Stimulated activated CD4-positive, alpha-beta T cell treated with anti-CD3 and anti-CD28 coated beads, Interleukin-12 subunit alpha, Interleukin-12 subunit beta, amount 100 ng/mL, for 24 hours (primary cell): ENCODE results near the gene KRT79.
A peak's percentile ranks its signal among the peaks of the same experiment; 100 is the strongest.
"Not testable (repeated sequence)": the region's sequence is repeated elsewhere in the genome, so short reads cannot be mapped to it uniquely, and the experiment has no call there.

Experiments used
- DNase-seq, 2 experiments: peaks; one replicate each; pipeline ENCODE4 v3.0.0-alpha.2; 2020; ENCODE audit warnings: low read depth in 2 of 2

KRT79 gene

DNA sequence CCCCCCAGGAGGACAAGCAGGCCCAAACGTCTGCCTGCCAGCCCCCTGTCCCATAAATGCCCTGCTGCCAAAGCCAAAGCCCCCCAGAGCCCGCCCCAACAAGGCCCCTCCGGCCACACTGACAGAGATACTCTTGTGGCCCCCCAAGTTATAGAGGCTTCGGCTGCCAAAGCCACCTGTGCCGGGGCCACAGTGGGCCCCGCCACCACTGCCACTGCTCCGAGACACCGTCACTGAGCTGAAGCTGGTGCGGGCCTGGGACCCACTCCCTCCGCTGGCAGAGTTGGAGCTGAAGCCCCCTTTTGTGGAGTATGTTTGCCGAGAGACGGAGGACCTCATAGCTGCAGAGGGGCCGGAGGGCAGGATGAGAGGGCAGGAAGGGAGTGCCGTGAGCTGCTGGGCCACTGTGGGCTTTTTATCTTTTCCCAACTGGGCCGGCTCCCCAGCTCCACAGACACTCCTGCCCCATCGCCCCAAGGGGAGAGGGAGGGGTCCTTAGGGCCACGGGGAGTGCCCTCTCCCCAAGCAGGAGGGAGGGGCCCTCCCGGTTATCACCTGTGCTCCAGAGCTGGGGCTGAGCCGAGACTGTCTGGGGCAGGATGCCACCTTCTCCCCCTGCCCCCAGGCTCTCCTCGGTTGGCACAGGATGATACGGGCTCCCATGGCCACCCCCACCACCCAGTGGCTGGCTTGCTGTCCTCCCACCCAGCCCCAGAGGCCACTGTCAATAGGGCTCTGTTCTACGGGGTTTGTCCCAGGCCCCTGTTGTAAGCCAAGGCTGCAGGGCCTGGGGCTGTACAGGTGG is at the start of gene KRT79:
KRT79 (minus strand) TSS at position 390 of the 805 bp plus-strand sequence; CDS start at position 339, 51 bp downstream.
- DNase-seq, result no peak

DNA sequence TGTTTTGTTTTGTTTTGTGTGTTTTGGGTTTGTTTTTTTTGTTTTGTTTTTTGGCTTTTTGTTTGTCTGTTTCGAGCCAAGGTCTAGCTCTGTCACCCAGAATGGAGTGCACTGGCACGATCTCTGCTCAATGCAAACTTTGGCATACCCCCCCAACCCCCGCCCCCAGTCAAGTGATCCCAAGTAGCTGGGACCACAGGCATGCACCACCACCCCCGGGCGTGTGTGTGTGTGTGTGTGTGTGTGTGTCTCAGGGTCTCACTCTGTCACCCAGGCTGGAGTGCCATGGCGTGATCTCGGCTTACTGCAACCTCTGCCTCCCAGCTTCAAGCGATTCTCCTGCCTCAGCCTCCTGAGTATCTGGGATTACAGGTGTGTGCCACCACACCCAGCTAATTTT is 46.4 kb upstream of the KRT79 start:
- DNase-seq, result not testable (repeated sequence)

DNA sequence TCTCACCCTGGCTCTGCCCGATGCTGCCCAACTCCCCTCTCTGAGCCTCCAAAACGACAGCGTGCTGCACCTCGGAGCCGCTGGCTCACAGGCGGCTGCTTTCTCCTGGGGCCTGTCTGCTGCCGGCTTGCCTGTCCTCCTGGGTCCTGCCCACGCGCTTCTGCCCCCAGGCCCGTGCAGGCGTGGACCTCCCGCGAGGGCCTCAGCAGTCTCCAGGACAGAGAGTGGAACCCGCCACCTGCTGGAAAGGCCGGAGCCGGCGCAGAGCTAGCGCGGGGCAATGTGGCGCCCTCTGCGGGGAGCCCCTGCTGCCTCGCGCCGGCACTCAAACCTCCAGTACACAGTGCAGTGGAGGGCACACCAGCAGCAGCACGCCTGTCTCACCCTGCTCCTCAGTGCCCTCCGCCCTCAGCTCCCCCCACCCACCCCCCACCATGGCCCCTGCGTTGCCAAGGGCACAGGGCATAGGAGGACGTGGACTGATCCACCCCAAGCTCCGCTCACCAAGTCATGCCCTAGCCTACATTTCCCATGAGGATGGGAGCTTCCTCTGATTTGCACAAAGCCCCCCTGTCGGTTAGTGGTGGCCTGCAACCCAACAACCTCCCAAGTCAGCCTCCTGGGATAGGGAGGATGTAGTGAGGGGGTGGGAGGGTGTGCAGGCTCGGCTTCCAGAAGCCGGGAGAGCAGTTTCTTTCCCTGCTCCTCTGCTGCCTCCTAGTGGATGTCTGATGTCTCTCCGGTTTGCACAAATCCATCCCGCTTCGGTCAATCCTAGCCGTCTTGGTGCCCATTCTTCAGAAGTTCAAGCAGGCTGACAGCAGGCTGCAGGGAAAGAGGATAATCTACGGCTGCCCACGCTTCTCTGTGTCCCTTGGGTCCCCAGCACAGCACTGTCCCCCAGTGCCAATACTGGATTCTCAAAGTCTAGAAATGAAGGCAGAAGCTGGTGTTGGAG is 45.6 kb upstream of the KRT79 start:
- peak; percentile 57 to 63 for DNase-seq

DNA sequence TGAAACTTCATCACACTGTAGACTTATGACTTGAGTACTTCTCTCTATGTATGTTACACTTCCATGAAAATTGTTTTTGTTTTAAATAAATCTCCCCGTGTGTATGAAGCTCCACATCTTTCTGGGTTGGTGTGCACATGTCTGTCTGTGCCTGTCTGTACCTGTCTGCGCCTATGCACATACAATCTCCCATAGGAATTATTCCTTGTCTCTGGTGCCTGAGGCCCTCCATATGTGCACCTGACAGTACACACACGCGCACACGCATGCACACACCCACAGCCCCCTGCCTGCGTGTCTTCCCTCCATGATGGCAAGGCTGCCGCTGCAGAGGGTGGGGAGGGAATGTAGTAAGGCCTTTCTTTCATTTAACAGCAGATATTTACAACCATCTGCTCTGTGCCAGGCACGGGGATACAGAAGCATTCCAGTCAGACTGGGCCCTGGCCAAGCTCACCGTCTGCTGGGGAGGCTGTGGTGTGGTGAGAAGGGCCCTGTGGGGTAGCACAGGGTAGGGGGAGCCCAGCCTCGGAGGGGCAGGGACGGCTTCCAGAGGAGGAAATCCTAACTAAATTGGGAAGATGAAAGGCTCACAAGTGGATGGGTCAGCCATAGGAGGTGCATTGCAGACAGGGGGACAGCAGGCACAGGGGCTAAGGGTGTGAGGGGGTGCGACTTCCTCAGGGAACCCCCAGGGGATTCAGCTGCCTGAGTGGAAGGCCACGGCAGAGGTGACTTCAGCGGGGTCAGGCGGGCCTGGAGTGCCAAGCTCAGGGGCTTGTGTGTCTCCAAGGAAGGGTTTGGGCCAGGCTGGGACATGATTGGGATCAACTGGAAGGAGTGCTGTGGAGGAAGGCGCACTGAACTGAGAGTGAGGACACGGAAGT is 44.6 kb upstream of the KRT79 start:
- DNase-seq, result no peak

DNA sequence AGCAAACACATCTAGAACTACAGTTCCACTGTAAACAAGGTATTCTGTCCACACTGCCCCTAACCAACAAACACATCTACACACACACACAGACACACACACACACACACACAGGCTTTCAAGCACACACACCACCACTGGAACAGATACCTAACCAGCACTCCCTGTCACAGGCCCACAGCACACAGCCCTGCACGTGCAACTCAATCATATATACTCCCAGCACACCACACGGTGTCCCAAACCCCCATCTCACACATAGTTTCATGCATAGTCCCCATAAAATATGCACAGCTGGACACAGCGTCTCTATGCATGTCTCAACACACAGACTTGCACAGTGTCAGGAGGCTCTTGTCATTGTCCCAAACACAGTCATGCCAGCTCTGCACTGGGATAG is 43.1 kb upstream of the KRT79 start:
- no peak for DNase-seq

DNA sequence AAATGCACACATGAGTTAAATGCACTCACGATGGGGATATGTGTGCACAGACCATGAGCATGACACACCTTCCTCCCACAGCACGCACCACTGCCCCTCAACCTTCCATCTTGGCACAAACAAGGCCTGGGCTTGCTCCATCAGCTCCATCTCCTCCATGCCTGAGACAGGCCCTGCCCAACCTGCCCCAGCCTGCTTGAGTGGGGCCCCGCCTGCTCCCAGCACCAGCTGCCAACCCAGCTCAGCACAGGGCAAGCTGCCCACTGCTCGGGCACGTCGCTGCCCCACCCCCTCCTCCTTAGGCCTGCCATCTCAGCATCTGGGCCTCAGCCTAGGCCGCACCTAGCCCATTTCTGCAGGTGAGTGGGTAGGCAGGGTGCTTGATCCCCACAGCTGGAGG is 42.3 kb upstream of the KRT79 start:
- DNase-seq, result no peak

DNA sequence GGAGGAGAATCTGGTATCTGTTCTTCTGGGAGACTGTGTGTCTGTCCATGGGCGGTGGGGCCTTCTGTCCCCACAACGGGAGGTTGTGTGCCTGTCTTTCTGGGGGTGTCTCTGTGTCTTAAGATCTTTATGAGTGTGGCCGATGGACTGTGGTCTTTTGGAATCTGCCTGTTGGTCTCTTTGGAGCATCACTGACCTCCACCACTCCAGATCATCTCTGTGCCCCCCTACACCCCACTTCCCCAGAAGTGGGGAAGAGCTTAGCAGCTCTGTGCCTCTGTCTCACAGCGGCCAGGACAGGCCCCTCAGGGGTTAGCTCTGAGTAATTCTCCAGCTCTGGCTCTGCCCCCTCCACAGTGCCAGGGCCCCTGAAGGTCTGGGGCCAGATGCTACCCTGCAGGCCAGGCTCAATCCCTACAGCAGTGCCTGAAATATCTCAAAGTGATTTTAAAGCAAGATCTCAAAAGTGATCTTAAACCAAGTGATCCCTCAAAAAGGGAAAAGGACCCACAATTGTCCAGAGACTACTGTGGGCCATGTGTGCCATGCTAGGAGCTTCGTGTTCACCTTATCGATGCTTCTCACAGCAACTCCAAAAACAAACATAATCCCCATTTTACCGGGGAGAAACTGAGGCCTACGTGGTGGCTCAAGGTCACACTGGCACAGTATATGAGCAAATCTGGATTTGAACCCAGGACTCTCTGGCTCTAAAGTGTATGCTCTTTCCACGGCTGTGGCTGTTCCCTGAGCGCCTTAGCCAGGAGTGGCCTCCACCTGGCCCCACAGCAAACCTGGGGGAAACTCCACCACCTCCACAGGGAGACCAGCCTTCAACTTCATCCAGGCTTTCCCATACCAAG is 40.7 kb upstream of the KRT79 start:
- no peak for DNase-seq

DNA sequence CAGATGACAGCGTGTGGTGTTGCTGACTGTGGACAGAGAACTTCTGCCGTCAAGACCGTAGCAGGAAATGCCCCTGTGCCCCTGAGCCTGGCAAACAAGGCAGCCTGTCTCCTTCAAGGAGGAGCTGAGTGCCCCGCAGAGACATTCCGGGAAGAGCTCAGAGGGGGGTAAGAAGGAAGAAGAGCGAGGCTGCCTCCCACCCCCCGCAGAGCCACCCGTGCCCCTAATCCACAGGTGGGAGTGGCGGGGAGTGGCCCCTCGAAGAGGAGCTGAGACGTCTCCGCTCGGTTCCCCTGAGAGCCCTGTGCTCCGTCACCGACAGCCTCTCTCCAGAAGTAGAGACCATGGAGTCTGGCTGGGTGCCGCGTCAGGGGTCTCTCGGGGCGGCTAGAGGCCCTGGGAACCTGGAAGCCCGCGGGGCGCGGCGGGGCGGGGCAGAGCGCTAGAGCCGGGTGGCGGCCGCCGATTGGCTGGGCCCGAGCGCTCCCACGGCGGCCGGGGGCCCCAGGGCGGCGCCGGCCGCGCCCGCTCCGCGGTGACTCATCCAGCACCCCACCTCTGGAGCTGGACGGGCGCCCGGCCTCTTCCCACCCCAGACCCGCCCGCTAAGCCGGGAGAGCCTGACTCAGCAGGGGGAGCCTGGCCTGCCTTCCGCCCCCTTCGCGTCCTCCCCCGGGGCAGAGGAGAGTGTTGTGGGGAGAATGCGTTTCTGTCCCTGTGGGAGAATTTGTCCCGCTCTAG is 39.9 kb upstream of the KRT79 start:
- DNase-seq, result peak in 1 of 2 experiments; percentile 44

DNA sequence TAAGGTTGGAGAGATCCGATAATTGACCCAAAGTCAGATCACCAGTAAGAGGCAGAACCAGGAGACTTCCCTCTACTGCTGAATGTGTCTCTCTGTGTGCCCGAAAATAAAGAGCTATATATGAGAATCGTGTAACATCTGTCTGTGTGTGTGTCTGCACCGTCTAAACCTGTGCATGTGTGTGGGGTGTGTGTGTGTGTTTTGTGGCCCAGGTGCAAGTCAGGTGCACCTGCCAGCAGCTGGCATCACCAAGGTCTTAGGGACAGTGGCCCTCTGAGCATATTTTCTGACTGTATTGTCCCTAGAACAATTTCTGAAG is 39.4 kb upstream of the KRT79 start:
- DNase-seq, result no peak

DNA sequence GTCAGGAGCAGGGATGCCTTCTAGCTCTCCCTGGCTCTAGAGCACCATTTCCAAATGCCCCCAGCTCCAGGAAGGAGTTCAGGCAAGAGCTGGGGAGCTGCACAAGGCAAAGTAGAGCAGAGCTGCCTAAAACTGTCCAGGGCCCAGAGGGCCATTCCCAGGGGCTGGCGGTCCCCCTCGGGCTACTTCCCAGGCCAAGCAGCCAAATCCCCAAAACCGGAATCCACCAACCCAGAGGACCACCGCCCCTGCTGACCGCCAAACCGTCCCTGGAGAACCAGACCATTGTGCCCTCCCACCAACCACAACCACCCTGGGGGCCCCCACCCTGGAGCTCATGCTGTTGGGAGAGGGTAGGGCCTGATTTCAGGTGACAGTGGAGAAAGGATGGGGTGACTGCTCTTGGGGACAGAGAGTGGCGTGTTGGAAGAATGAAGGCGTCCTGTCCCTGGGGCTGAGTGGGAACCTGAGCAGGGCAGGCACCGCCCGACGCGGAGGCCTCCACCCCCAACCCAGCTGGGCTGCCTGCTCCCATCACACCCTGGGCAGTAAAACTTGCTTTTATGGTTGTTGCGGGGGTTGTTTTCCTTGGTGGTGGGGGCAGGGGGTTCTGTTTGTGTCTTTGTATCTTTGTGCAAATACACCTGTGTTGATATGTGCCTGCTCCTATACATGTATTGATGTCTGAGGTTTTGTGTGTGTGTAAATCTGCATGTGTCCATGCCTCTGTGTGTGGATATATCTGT is 38.7 kb upstream of the KRT79 start:
- no peak for DNase-seq

DNA sequence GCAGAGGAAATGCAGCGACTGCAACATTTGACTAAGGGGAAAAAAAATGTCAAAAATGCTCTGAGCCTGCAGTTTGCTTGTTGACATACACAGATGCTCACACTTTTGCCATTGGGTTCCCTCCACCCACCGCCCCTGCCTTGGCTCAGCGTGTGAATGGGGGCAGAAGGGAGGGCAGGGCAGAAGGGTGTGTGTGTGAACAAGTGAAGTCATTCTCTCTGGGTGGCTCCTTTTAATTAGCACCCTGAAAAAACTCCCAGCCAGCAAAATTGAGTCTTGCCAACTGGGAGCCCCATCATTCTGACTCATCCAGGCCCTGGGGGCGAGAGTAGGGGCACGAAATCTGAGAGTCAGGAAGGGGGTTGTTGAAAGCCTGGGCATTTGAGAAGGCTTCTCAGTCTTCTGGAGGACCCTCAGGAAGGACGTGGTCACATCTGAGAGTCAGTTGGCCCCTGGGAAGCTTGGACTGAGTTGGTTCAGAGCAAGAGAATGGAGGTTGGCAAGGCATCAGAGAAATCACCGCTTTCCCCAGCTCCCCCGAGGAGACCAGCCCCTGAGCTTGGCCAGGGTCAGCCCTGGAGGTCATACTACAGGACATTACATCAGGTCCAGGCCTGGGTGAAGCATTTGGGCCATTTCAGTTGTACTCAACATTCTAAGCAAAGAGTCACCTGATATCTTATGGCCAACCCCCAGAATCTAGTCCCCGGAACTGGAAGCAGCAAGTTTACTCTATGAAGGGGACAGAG is 37.4 kb upstream of the KRT79 start:
- no peak for DNase-seq

DNA sequence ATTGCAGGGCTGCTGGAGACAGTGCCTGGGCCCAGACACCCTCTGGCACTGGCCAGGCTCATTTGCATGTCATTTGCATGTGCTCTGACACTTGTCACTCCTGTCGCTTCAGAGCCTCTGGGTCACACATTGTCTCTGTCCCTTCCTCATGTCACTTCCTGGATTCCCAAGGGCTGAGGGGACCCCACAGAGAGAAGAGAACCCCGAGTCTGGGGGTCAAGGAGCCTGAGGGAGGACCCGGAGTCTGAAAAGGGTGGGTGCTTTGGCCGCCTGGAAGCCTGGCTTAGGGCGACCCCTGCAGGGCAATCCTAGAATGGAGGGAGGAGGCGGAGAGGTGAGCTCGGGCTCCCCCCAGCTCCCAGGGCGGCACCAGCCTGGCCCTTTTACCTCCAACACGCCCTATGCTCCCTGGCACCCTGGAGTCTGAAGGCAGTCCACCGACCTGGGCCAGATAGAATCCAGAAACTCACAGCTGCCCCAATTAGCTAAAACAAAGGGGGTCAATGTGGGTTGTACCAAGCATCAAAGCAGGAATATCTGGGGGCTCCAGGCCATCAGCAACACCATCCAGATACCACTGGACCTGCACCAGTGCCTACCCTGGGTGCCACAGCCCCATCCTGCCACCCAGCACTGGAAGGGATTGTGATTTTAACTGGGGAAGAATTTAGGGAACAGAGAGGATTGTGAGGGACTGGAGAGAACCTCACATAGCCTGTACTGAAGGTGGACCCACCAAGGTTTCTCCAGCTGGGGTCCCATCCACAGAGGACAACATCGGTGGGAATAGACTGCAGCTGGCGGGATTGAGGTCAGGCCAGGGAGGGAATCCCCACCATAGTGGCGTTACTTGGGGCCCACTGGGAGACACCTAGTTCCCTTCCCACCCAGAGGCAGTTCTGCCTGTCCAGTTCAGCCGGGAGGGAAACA is 36.5 kb upstream of the KRT79 start:
- peak; percentile 55 to 81 for DNase-seq

DNA sequence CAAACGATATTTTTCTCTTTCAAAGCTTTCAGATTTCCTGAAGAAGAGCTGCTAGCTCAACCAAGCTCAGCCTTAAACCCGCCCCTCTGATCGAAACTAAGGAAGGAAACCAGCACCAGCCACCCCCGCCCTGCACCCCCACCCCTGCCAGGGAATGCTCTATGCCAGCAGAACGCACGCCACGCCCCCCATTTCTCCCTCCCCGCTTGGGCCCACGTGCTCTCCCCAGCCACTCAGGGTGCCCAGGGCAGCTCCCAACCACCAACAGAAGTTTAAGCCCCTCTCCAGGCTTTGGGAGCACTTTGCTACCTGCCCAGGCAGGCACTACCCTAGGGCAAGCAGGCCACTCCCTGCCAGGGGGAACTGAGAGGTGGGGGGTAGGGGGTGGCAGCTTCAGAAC is 33.5 kb upstream of the KRT79 start:
- DNase-seq, result peak in 1 of 2 experiments; percentile 35

DNA sequence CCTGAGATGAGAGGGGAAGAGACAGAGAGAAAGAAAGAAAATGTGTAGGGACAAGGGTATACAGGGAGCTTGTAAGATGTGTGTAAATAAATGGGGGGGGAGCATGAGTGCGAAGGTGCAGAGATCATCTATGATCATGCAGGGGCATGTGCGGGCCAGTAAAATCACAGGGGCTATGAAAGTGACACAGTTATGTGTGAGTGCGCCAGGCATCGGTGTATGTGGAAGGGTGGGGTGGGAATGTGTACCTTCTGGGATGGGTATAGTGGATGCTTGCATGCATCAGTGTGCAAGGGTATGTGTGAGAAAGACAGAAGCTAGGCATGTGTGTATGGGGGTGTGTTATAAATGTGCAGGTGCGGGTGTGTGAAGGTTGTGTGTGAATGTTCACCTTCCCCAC is 33.0 kb upstream of the KRT79 start:
- no peak for DNase-seq

DNA sequence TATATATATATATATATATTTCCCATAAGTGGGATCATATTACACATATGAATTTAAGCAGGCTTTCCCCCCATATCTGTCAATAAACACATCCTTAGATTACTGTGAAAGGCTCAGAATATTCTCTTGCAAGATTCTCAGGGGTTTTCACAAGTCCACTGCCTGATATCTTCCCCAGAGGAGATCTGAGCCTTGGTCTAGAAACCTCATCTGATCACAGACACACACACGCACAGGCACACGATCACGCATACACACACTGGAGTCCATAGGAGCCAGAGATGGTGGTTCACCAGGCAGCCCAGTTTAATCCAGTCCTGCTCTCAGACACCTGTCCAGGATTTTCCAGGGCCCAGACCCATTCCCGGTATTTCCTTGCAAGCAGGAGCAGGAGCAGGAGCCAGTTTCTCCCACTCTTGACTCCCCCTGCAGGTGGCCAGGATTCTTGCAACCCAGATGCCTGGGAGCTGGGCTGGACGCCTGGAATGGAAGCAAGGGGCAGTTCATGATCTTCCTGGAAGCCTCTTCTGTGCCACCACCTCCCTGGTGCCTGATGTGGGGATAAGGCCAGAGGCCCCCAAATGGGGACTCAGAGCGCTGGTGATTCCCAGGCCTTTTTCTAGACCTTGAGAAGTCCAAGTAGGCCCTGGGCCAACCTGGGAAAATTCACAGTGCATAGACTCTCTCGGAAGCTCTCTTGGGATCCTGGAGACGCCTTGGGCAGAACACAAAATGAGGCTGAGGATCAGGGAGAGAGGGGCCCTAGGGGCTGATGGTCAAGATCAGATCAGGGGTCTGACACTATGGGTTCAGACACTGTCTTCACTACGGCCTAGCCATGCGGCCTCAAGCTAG is 31.2 kb upstream of the KRT79 start:
- peak in 1 of 2 experiments; percentile 26 for DNase-seq

DNA sequence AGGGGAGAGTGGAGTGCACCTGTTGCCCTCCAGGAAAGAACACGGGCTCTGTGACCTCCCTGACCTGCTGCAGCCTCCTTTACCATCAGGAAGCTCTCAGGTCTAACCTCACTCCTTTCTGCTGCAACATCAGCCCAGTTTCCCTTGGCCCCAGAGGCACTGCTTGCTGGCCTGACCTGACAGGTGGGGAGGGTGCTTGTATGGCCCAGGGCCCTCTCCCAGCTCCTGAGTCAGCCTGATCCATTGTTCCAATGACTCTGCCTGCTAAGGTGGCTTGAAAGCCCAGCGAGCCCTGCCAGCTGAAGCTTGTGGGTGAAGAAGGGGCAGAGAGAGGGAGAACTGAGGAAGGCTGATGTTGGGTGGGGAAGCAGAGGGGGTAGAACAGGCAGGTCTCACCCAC is 27.9 kb upstream of the KRT79 start:
- DNase-seq, result no peak

DNA sequence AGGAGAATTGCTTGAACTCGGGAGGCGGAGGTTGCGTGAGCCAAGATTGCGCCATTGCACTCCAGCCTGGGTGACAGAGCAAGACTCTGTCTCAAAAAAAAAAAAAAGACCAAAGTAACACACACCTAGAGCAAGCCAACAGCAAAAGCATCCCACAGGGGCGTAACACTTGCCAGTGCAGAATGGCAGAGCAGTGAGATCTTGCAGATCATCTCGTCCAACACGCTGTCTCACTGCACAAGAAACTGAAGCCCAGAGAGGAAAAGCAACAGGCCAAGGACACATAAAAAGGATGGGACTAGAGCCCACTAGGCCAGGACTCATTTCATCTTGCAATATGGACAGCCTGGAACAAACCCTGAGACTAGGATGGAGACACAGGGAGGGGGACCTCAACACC is 27.4 kb upstream of the KRT79 start:
- no peak for DNase-seq
